Loucy (cell line): ENCODE data around the gene SDF4.

Source experiments
- H2AFZ ChIP-seq: fragments of 200-600 bp; sonication (generic); 2 replicates; pipeline ENCODE4 v1.6.0; 2016; ENCODE audit warnings: antibody characterized with exemption, mild to moderate bottlenecking, low read length, moderate library complexity
- H3F3A ChIP-seq: fragments of 200-600 bp; 2 replicates; pipeline ENCODE4 v1.6.0; 2016; ENCODE audit warnings: antibody characterized with exemption, low read depth, mild to moderate bottlenecking
- H3K27me3 ChIP-seq: fragments of 200-600 bp; sonication (generic); 2 replicates; pipeline ENCODE4 v1.6.1; 2014; ENCODE audit warnings: low read length, mild to moderate bottlenecking; ENCODE audit not compliant: insufficient read depth, poor library complexity, severe bottlenecking
- H3K36me3 ChIP-seq: fragments of 200-600 bp; sonication (generic); 2 replicates; pipeline ENCODE4 v1.6.1; 2016; ENCODE audit warnings: low read length; ENCODE audit not compliant: insufficient read depth
- H3K4me1 ChIP-seq: fragments of 200-600 bp; sonication (generic); 2 replicates; pipeline ENCODE4 v1.5.1; 2014; ENCODE audit warnings: low read length, mild to moderate bottlenecking; ENCODE audit not compliant: insufficient read depth, poor library complexity, severe bottlenecking
- H3K4me2 ChIP-seq: fragments of 200-600 bp; sonication (generic); 2 replicates; pipeline ENCODE4 v1.6.0; 2014; ENCODE audit warnings: antibody characterized with exemption, low read length, low read depth, mild to moderate bottlenecking; ENCODE audit not compliant: poor library complexity, severe bottlenecking
- H3K4me3 ChIP-seq: fragments of 200-600 bp; sonication (generic); 2 replicates; pipeline ENCODE4 v1.5.1; 2014; ENCODE audit warnings: low read length, mild to moderate bottlenecking, mixed read lengths; ENCODE audit not compliant: poor library complexity, severe bottlenecking
- H3K79me2 ChIP-seq: fragments of 200-600 bp; sonication (generic); 2 replicates; pipeline ENCODE4 v1.6.1; 2014; ENCODE audit warnings: low read length; ENCODE audit not compliant: insufficient read depth
- H3K9ac ChIP-seq: fragments of 200-600 bp; sonication (generic); 2 replicates; pipeline ENCODE4 v1.6.0; 2014; ENCODE audit warnings: mild to moderate bottlenecking, low read depth, low read length, moderate library complexity; ENCODE audit not compliant: poor library complexity, severe bottlenecking
- H3K9me2 ChIP-seq: fragments of 200-600 bp; sonication (generic); replicated peaks from 2 replicates; pipeline ENCODE4 v1.6.1; 2016; ENCODE audit warnings: low read depth, low read length, mixed read lengths
- H3K9me3 ChIP-seq: fragments of 200-600 bp; sonication (generic); 2 replicates; pipeline ENCODE4 v1.6.1; 2014; ENCODE audit warnings: mild to moderate bottlenecking, antibody characterized with exemption, low read length, low read depth; ENCODE audit not compliant: insufficient read depth
- H4K20me1 ChIP-seq: fragments of 200-600 bp; sonication (generic); 2 replicates; pipeline ENCODE4 v1.6.0; 2014; ENCODE audit warnings: antibody characterized with exemption, low read length, mild to moderate bottlenecking; ENCODE audit not compliant: insufficient read depth, poor library complexity, severe bottlenecking
- CTCF ChIP-seq: fragments of 200-600 bp; sonication (generic); conservative IDR thresholded peaks from 2 replicates; pipeline ENCODE4 v1.5.1; 2014; ENCODE audit warnings: mild to moderate bottlenecking, antibody characterized with exemption, low read length
- EZH2phosphoT487 ChIP-seq: fragments of 200-600 bp; IDR thresholded peaks from 2 replicates; pipeline ENCODE4 v1.6.1; 2018; ENCODE audit warnings: antibody characterized with exemption, mild to moderate bottlenecking, moderate library complexity, borderline replicate concordance

The SDF4 gene

DNA sequence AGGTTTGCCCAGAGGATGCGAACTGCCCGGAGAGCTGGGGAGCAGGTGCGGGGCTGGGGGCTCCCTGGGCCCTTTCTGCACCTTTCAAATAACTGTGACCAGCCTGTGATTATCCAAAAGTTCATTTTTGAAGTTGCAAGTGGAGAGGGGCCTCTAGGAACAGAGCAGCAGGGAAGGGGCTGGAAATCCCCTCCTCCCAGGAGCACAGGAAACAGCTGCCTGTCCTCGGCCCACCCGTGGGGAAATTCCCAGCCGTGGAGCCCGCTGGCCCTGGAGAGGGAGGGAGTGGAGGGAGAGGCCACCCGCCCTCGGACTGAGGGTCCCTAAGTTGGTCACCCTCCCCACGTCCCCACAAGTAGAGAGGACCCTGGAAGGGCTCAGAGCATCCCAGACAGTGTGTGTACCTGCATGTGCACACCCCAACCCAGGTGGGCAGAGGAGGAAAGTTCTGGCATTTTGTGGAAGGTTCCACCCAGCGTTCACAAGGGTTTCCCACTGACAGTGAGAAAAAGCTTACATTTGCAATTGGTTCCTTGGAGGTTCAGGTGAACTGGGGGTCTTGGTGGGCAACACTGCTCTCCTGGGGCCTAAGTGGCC is 16.6 kb downstream of the SDF4 start:
- no peaks in the 10 kb centered on the region for H3F3A ChIP-seq
- H3K79me2 ChIP-seq = peaks cover 18% of the 10 kb centered on the region; the same call in 1 of the 2 replicates
- no peak overlapping the region for H3K4me3 ChIP-seq
- TF ChIP-seq CTCF (no peak), EZH2phosphoT487 (no peak)
- H3K4me2 ChIP-seq = no peak overlapping the region
- H3K9ac ChIP-seq = peak overlapping the region; percentile 28
- H3K9me2 ChIP-seq = no peaks in the 10 kb centered on the region
- H2AFZ ChIP-seq = no peak overlapping the region
- peaks cover 4% of the 10 kb centered on the region for H4K20me1 ChIP-seq
- H3K9me3 ChIP-seq = no peaks in the 10 kb centered on the region
- H3K36me3 ChIP-seq = peaks cover 26% of the 10 kb centered on the region; the same call in 1 of the 2 replicates
- no peaks in the 10 kb centered on the region for H3K27me3 ChIP-seq
- H3K4me1 ChIP-seq = peaks cover 28% of the 10 kb centered on the region

DNA sequence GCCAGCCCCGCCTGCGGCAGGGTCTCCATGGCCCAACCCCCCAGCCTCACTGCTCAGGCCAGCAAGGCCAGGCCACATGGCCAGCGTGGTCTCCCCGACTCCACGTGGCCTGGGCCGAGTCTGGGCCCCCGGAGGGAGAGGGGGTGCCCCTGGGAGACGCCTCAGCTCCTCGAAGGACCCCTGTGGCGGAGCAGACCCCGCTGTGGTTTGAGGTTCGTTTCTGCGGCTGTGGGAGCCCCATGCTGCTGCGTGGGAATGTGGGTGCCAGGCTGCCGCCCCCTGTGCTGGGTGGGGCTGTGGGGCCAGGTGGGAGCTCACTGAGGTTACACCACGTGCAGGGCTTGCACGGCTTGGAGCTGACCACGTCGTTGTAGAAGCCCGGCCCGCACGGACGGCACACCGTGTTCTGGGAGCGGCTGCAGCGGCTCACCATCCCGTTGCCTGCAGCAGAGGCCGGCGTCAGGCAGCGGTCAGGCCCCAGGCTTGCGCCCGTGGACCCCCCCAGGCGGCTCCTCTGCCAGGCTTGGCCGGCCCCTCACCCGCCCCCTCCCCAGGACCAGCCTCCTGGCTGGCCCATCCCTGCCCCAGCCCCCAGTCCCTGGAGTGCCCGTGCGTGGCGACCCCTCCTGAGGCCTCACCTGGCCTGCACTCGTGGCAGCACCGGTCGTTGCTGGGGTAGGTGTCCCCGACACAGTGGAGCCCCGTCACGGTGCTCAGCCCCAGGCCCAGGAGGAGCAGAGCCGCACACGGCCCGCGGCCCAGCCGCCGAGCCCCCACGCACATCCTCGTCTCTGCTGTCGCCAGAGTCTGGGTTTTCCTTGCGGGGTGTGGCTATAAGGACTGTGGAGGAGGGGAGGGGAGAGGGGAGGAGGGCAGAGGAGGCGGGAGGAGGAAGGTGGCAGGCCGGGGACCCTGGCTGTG is 18.2 kb downstream of the SDF4 start, which contains the start of gene TNFRSF4:
TNFRSF4 (minus strand) TSS at position 809 of the 921 bp plus-strand sequence; CDS start at position 783, 26 bp downstream.
- TF ChIP-seq EZH2phosphoT487 (no peak), CTCF (no peak)
- Histone ChIP-seq H2AFZ (no peak within 1 kb of the TSS), H3K9me2 (no peaks in the 10 kb centered on the region), H3K4me1 (peaks cover 41% of the 10 kb centered on the region), H4K20me1 (no peaks in the 10 kb centered on the region), H3K4me2 (peak within 1 kb of the TSS; percentile 78), H3F3A (0 out of 2 replicates have a peak, but pooled peaks cover 3% of the 10 kb centered on the region), H3K9ac (peak within 1 kb of the TSS; percentile 77), H3K9me3 (no peaks in the 10 kb centered on the region), H3K4me3 (peak within 1 kb of the TSS; percentile 71), H3K36me3 (peaks cover 24% of the 10 kb centered on the region; the same call in 1 of the 2 replicates), H3K27me3 (no peaks in the 10 kb centered on the region), H3K79me2 (peaks cover 20% of the 10 kb centered on the region; the same call in 1 of the 2 replicates)

DNA sequence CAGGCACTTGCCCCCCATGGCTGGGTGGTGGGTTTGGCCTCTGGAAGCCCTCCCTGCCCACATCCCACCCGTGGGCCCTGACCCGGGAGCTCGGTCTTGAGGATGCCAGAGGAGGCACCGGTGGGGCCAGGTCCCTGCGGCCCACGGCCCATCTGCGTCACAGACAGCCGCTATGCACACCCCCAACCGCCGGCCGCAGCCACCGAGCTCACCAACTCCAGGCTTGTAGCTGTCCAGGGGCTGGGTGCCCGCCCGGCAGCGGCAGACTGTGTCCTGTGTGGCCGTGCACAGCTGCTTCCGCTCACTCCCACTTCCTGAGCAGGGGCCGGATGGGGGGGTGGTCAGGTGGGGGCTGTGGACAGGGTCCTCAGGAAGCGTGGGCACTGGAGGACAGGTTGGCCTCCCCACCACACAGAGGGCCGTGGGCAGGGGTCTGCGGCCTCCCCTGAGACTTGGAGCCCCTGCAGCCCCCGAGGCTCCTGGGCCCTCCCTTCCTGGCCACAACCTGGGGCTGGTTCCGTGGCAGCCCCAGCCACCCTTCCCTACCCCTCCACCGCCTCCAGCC is 18.9 kb downstream of the SDF4 start:
- Histone ChIP-seq H3K9me3 (no peaks in the 10 kb centered on the region), H2AFZ (no peak overlapping the region), H4K20me1 (no peaks in the 10 kb centered on the region), H3K36me3 (peaks cover 18% of the 10 kb centered on the region; the same call in 1 of the 2 replicates), H3K4me1 (peaks cover 45% of the 10 kb centered on the region), H3K27me3 (no peaks in the 10 kb centered on the region), H3F3A (0 out of 2 replicates have a peak, but pooled peaks cover 3% of the 10 kb centered on the region), H3K4me2 (peak overlapping the region; percentile 78), H3K4me3 (peak overlapping the region; percentile 71), H3K9ac (peak overlapping the region; percentile 77), H3K79me2 (peaks cover 20% of the 10 kb centered on the region; the same call in 1 of the 2 replicates), H3K9me2 (no peaks in the 10 kb centered on the region)
- TF ChIP-seq CTCF (no peak), EZH2phosphoT487 (no peak)
